ENCODE measurements around the gene FXN.

DNA sequence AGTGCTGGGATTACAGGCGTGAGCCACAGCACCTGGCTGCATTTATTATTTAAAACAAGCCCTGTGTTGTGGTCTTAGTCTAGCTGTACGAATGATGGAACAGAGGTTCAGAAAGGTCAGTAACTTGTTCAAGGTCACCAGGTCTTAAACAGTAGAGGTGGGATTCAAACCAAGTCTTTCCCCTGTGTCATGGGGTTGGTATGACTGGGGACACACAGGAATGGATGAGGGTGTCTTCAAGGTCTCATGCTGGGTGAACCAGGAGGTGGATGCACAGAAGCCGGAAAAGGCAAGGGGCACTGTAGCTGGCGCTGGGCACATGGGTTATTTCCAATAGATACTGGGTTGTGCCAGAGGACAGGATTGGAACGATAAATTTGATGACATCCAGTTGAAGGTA lies 106.3 kb downstream of the FXN start:
- no peak for TF ChIP-seq EZH2 (IDR thresholded peaks at IDR 0.05; ENCODE audit: low read length, unreplicated experiment)
- TF ChIP-seq, protein P1, sequence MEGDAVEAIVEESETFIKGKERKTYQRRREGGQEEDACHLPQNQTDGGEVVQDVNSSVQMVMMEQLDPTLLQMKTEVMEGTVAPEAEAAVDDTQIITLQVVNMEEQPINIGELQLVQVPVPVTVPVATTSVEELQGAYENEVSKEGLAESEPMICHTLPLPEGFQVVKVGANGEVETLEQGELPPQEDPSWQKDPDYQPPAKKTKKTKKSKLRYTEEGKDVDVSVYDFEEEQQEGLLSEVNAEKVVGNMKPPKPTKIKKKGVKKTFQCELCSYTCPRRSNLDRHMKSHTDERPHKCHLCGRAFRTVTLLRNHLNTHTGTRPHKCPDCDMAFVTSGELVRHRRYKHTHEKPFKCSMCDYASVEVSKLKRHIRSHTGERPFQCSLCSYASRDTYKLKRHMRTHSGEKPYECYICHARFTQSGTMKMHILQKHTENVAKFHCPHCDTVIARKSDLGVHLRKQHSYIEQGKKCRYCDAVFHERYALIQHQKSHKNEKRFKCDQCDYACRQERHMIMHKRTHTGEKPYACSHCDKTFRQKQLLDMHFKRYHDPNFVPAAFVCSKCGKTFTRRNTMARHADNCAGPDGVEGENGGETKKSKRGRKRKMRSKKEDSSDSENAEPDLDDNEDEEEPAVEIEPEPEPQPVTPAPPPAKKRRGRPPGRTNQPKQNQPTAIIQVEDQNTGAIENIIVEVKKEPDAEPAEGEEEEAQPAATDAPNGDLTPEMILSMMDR (conservative IDR thresholded peaks at IDR 0.05; ENCODE audit: low read depth, low read length), result no peak
